HCT116 (cell line): ENCODE data around the gene NOL3.

ENCODE experiments used
- CEBPB ChIP-seq: IDR thresholded peaks from 2 replicates; pipeline ENCODE4 v1.6.1; 2012; ENCODE audit warnings: low read depth
- EZH2 ChIP-seq: fragments of 200-600 bp; sonication (generic); IDR thresholded peaks from 2 replicates; pipeline ENCODE4 v1.6.1; 2017; ENCODE audit warnings: antibody characterized with exemption, mixed run types
- EZH2phosphoT487 ChIP-seq: fragments of 200-600 bp; IDR thresholded peaks from 2 replicates; pipeline ENCODE4 v1.6.1; 2018; ENCODE audit warnings: antibody characterized with exemption, borderline replicate concordance
- POLR2A ChIP-seq: IDR thresholded peaks from 2 replicates; pipeline ENCODE4 v1.7.0; 2011; ENCODE audit warnings: borderline replicate concordance; ENCODE audit not compliant: insufficient read depth, insufficient read length; ENCODE audit errors: extremely low read depth
- POLR2AphosphoS5 ChIP-seq: IDR thresholded peaks from 2 replicates; pipeline ENCODE4 v1.6.1; 2011; ENCODE audit warnings: mild to moderate bottlenecking, low read depth, low read length, moderate library complexity
- SIN3A ChIP-seq: IDR thresholded peaks from 2 replicates; pipeline ENCODE4 v1.6.1; 2012; ENCODE audit warnings: low read depth
- SP1 ChIP-seq: IDR thresholded peaks from 2 replicates; pipeline ENCODE4 v1.6.1; 2012; ENCODE audit warnings: low read depth
- YY1 ChIP-seq: IDR thresholded peaks from 2 replicates; pipeline ENCODE4 v1.6.1; 2011; ENCODE audit warnings: low read length, low read depth, moderate library complexity, mild to moderate bottlenecking; ENCODE audit not compliant: insufficient replicate concordance; ENCODE audit errors: extremely low read depth
- ZNF274 ChIP-seq: fragments of 200-500 bp; sonication (Bioruptor generic); IDR thresholded peaks from 2 replicates; pipeline ENCODE4 v1.6.1; 2014; ENCODE audit warnings: mild to moderate bottlenecking, low read depth, low read length, inconsistent platforms
- TF ChIP-seq, protein P1 (sequence below), 3 experiments: fragments of 200-600 bp in 1 of 3; sonication (generic) in 1 of 3; IDR thresholded peaks in 2 of 3; conservative IDR thresholded peaks in 1 of 3; 2 replicates each; pipeline ENCODE4 v1.5.1; 2012 to 2017; ENCODE audit warnings: low read depth in 2 of 3, low read length in 2 of 3, antibody characterized with exemption in 1 of 3, borderline replicate concordance in 1 of 3, control low read depth in 1 of 3, mild to moderate bottlenecking in 1 of 3, mixed read lengths in 1 of 3, mixed run types in 1 of 3, moderate library complexity in 1 of 3; ENCODE audit not compliant: insufficient read depth in 1 of 3
- TF ChIP-seq, protein P2 (sequence below): IDR thresholded peaks from 2 replicates; pipeline ENCODE4 v1.6.1; 2012; ENCODE audit warnings: low read depth
- TF ChIP-seq, protein P3 (sequence below): IDR thresholded peaks from 2 replicates; pipeline ENCODE4 v1.6.1; 2011; ENCODE audit warnings: mild to moderate bottlenecking, low read length, moderate library complexity; ENCODE audit not compliant: insufficient replicate concordance; ENCODE audit errors: extremely low read depth
- TF ChIP-seq, protein P4 (sequence below): IDR thresholded peaks from 2 replicates; pipeline ENCODE4 v1.6.1; 2012
- TF ChIP-seq, protein P5 (sequence below): IDR thresholded peaks from 2 replicates; pipeline ENCODE4 v1.6.1; 2012

DNA sequence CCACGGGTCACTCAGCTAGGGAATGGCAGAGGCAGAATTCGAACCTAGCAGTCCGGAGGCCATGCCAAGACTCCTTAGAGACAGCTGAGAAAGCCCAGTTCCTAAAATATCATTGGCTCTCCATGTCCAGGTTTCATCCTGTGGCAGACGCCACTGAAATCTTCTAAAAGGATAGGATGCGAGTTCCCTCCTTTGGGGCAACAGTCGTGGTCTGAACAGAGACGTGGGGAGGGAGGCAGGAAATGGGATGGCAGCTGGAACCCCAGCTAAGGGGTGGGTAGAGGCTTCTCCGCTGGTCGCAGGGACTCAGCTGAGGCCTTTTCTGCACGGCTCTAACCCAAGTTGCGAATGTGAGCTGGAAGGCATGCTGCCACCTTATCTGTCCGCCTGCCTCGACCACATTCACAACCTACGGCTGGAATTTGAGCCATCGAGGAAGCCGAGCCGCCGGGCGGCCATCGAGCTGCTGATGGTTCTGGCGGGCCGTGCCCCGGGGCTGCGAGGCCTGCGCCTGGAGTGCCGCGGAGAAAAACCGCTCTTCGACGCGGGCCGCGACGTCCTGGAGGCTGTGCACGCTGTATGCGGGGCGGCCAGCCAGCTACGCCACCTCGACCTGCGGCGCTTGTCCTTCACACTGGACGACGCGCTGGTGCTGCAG, 7.7 kb upstream of the NOL3 start:
- TF ChIP-seq EZH2phosphoT487 (no peak), POLR2A (no peak), SP1 (no peak), EZH2 (no peak), YY1 (no peak), POLR2AphosphoS5 (no peak), SIN3A (no peak), ZNF274 (no peak), CEBPB (no peak)
- TF ChIP-seq, protein P1, sequence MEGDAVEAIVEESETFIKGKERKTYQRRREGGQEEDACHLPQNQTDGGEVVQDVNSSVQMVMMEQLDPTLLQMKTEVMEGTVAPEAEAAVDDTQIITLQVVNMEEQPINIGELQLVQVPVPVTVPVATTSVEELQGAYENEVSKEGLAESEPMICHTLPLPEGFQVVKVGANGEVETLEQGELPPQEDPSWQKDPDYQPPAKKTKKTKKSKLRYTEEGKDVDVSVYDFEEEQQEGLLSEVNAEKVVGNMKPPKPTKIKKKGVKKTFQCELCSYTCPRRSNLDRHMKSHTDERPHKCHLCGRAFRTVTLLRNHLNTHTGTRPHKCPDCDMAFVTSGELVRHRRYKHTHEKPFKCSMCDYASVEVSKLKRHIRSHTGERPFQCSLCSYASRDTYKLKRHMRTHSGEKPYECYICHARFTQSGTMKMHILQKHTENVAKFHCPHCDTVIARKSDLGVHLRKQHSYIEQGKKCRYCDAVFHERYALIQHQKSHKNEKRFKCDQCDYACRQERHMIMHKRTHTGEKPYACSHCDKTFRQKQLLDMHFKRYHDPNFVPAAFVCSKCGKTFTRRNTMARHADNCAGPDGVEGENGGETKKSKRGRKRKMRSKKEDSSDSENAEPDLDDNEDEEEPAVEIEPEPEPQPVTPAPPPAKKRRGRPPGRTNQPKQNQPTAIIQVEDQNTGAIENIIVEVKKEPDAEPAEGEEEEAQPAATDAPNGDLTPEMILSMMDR (IDR thresholded peaks at IDR 0.05 in 2 of 3, conservative IDR thresholded peaks at IDR 0.05 in 1 of 3; ENCODE audit: borderline replicate concordance in 1 of 3, insufficient read depth in 1 of 3, low read depth in 2 of 3, low read length in 2 of 3) = no peak
- TF ChIP-seq, protein P2, sequence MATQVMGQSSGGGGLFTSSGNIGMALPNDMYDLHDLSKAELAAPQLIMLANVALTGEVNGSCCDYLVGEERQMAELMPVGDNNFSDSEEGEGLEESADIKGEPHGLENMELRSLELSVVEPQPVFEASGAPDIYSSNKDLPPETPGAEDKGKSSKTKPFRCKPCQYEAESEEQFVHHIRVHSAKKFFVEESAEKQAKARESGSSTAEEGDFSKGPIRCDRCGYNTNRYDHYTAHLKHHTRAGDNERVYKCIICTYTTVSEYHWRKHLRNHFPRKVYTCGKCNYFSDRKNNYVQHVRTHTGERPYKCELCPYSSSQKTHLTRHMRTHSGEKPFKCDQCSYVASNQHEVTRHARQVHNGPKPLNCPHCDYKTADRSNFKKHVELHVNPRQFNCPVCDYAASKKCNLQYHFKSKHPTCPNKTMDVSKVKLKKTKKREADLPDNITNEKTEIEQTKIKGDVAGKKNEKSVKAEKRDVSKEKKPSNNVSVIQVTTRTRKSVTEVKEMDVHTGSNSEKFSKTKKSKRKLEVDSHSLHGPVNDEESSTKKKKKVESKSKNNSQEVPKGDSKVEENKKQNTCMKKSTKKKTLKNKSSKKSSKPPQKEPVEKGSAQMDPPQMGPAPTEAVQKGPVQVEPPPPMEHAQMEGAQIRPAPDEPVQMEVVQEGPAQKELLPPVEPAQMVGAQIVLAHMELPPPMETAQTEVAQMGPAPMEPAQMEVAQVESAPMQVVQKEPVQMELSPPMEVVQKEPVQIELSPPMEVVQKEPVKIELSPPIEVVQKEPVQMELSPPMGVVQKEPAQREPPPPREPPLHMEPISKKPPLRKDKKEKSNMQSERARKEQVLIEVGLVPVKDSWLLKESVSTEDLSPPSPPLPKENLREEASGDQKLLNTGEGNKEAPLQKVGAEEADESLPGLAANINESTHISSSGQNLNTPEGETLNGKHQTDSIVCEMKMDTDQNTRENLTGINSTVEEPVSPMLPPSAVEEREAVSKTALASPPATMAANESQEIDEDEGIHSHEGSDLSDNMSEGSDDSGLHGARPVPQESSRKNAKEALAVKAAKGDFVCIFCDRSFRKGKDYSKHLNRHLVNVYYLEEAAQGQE = no peak
- TF ChIP-seq, protein P3, sequence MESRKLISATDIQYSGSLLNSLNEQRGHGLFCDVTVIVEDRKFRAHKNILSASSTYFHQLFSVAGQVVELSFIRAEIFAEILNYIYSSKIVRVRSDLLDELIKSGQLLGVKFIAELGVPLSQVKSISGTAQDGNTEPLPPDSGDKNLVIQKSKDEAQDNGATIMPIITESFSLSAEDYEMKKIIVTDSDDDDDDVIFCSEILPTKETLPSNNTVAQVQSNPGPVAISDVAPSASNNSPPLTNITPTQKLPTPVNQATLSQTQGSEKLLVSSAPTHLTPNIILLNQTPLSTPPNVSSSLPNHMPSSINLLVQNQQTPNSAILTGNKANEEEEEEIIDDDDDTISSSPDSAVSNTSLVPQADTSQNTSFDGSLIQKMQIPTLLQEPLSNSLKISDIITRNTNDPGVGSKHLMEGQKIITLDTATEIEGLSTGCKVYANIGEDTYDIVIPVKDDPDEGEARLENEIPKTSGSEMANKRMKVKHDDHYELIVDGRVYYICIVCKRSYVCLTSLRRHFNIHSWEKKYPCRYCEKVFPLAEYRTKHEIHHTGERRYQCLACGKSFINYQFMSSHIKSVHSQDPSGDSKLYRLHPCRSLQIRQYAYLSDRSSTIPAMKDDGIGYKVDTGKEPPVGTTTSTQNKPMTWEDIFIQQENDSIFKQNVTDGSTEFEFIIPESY = no peak
- TF ChIP-seq, protein P4, sequence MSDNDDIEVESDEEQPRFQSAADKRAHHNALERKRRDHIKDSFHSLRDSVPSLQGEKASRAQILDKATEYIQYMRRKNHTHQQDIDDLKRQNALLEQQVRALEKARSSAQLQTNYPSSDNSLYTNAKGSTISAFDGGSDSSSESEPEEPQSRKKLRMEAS = no peak
- TF ChIP-seq, protein P5, sequence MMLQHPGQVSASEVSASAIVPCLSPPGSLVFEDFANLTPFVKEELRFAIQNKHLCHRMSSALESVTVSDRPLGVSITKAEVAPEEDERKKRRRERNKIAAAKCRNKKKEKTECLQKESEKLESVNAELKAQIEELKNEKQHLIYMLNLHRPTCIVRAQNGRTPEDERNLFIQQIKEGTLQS = no peak
